GM12878 (cell line): ENCODE results near the gene GRIN2C. TPM values are rescaled to one million over a fixed set of nuclear protein-coding genes. Genes with fewer than 3 reads are reported as not detected.

ENCODE experiments used
- LARP7 ChIP-seq: fragments of 450-650 bp; IDR thresholded peaks from 2 replicates; pipeline ENCODE4 v1.6.1; 2017; ENCODE audit warnings: mild to moderate bottlenecking
- YY1 ChIP-seq: IDR thresholded peaks from 2 replicates; pipeline ENCODE4 v1.6.1; 2011; ENCODE audit warnings: low read depth, mild to moderate bottlenecking, low read length
- polyA plus RNA-seq, 11 experiments: library from polyadenylated mRNA; depleted of rRNA in 4 of 11; unstranded in 6 of 11; stranded (reverse) in 5 of 11; fragments of >200 nt; fragmentation: Nextera tagmentation in 4 of 11; fragmentation: Illumina TruSeq in 1 of 11; extraction: Ambion mirVana in 4 of 11; extraction: Trizol in 1 of 11; gene quantifications; 1 replicate in 1 of 11; 2 replicates in 10 of 11; pipeline versions ENCODE4 v1.2.1 to v1.2.3, GENCODE V29; 2011 to 2016; ENCODE audit warnings: inconsistent platforms in 2 of 11, missing spikeins in 2 of 11, low read depth in 1 of 11
- total RNA-seq, 4 experiments: library from RNA; depleted of rRNA in 3 of 4; stranded (reverse); fragments of >200 nt in 3 of 4; fragmentation: Illumina TruSeq in 1 of 4; extraction: Trizol in 1 of 4; gene quantifications; 2 replicates each; pipeline versions ENCODE4 v1.2.1 to v1.2.3, GENCODE V29; 2013 to 2021
- TF ChIP-seq, protein P1 (sequence below): fragments of 450-650 bp; IDR thresholded peaks from 2 replicates; pipeline ENCODE4 v1.6.1; 2017; ENCODE audit warnings: mild to moderate bottlenecking, low read depth, inconsistent platforms; ENCODE audit not compliant: poor library complexity, severe bottlenecking
- TF ChIP-seq, protein P2 (sequence below): fragments of 150-350 bp; IDR thresholded peaks from 2 replicates; pipeline ENCODE4 v1.6.1; 2014; ENCODE audit warnings: mild to moderate bottlenecking, low read depth, low read length
- TF ChIP-seq, protein P3 (sequence below): IDR thresholded peaks from 2 replicates; pipeline ENCODE4 v1.6.1; 2012; ENCODE audit warnings: low read depth, low read length, improper control_type of control experiment
- TF ChIP-seq, protein P4 (sequence below): IDR thresholded peaks from 2 replicates; pipeline ENCODE4 v1.6.1; 2011; ENCODE audit warnings: borderline replicate concordance, low read depth, mild to moderate bottlenecking, moderate library complexity, mixed read lengths, low read length; ENCODE audit not compliant: insufficient read depth; ENCODE audit errors: extremely low read length
- TF ChIP-seq, protein P5 (sequence below): fragments of 450-650 bp; IDR thresholded peaks from 2 replicates; pipeline ENCODE4 v1.6.1; 2016; ENCODE audit warnings: mild to moderate bottlenecking, moderate library complexity, borderline replicate concordance

GRIN2C gene
- total and polyA plus RNA-seq, 10 of the 15 experiments (the other 5 are each of a cell fraction or from before 2014, with no cell fraction given) = 0.01 to 0.20 (median 0.11) TPM; not detected in 2

DNA sequence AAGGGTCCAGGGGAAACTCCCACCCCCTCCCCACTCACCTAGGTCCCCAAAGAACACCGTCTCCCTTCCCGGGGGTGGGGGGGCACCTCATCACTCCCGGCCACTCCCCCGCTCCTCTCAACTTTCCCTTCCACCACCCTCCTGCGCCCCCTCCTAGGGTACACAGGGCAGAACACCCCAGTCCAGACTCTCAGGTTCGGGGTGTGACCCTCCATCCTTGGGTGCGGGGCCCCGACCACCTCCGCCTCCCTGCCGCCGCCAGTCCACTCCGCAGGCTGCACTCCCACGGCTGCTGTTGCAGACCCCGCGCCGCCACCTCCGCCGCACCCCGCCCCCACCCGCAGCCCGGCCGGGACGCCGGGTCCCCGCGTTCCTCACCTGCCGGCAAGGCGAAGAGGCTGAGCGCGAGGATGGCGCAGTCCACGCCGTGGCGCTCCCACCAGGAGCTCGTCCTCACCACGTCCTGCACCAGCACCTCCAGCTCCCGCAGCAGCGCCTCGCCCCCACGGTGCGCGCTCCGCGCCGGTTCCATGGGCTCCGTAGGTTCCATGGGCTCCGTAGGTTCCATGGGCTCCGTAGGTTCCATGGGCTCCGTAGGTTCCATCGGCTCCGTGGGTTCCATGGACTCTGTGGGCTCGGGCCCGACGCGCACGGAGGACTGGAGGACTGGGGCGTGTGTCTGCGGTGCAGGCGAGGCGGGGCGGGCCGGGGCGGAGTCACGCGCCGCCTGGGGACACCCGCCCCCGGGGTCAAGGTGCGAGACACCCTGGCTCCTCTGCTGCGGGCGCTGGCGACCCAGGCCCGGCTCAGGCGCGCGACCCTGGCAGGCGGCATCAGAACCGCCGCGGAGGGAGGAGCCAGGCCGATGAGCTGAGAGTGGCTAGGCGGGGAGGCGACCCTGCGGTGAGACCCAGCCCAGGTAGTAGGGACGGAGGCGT, 33.6 kb upstream of the GRIN2C start, which contains the start of gene FADS6 (continued):
- TF ChIP-seq, protein P1, sequence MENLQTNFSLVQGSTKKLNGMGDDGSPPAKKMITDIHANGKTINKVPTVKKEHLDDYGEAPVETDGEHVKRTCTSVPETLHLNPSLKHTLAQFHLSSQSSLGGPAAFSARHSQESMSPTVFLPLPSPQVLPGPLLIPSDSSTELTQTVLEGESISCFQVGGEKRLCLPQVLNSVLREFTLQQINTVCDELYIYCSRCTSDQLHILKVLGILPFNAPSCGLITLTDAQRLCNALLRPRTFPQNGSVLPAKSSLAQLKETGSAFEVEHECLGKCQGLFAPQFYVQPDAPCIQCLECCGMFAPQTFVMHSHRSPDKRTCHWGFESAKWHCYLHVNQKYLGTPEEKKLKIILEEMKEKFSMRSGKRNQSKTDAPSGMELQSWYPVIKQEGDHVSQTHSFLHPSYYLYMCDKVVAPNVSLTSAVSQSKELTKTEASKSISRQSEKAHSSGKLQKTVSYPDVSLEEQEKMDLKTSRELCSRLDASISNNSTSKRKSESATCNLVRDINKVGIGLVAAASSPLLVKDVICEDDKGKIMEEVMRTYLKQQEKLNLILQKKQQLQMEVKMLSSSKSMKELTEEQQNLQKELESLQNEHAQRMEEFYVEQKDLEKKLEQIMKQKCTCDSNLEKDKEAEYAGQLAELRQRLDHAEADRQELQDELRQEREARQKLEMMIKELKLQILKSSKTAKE = no peak
- TF ChIP-seq YY1 = no peak
- TF ChIP-seq, protein P2, sequence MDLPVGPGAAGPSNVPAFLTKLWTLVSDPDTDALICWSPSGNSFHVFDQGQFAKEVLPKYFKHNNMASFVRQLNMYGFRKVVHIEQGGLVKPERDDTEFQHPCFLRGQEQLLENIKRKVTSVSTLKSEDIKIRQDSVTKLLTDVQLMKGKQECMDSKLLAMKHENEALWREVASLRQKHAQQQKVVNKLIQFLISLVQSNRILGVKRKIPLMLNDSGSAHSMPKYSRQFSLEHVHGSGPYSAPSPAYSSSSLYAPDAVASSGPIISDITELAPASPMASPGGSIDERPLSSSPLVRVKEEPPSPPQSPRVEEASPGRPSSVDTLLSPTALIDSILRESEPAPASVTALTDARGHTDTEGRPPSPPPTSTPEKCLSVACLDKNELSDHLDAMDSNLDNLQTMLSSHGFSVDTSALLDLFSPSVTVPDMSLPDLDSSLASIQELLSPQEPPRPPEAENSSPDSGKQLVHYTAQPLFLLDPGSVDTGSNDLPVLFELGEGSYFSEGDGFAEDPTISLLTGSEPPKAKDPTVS = no peak
- TF ChIP-seq, protein P3, sequence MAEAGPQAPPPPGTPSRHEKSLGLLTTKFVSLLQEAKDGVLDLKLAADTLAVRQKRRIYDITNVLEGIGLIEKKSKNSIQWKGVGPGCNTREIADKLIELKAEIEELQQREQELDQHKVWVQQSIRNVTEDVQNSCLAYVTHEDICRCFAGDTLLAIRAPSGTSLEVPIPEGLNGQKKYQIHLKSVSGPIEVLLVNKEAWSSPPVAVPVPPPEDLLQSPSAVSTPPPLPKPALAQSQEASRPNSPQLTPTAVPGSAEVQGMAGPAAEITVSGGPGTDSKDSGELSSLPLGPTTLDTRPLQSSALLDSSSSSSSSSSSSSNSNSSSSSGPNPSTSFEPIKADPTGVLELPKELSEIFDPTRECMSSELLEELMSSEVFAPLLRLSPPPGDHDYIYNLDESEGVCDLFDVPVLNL = no peak
- TF ChIP-seq, protein P4, sequence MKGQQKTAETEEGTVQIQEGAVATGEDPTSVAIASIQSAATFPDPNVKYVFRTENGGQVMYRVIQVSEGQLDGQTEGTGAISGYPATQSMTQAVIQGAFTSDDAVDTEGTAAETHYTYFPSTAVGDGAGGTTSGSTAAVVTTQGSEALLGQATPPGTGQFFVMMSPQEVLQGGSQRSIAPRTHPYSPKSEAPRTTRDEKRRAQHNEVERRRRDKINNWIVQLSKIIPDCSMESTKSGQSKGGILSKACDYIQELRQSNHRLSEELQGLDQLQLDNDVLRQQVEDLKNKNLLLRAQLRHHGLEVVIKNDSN = no peak
- no peak for TF ChIP-seq LARP7
- TF ChIP-seq, protein P5, sequence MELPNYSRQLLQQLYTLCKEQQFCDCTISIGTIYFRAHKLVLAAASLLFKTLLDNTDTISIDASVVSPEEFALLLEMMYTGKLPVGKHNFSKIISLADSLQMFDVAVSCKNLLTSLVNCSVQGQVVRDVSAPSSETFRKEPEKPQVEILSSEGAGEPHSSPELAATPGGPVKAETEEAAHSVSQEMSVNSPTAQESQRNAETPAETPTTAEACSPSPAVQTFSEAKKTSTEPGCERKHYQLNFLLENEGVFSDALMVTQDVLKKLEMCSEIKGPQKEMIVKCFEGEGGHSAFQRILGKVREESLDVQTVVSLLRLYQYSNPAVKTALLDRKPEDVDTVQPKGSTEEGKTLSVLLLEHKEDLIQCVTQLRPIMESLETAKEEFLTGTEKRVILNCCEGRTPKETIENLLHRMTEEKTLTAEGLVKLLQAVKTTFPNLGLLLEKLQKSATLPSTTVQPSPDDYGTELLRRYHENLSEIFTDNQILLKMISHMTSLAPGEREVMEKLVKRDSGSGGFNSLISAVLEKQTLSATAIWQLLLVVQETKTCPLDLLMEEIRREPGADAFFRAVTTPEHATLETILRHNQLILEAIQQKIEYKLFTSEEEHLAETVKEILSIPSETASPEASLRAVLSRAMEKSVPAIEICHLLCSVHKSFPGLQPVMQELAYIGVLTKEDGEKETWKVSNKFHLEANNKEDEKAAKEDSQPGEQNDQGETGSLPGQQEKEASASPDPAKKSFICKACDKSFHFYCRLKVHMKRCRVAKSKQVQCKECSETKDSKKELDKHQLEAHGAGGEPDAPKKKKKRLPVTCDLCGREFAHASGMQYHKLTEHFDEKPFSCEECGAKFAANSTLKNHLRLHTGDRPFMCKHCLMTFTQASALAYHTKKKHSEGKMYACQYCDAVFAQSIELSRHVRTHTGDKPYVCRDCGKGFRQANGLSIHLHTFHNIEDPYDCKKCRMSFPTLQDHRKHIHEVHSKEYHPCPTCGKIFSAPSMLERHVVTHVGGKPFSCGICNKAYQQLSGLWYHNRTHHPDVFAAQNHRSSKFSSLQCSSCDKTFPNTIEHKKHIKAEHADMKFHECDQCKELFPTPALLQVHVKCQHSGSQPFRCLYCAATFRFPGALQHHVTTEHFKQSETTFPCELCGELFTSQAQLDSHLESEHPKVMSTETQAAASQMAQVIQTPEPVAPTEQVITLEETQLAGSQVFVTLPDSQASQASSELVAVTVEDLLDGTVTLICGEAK = no peak
